ENCODE results near the gene CACNA1C.

Gene CACNA1C

GRCh38 chr12:2172491-2173214 is 119.9 kb downstream of the CACNA1C start:
- H3K36me3 ChIP-seq (ENCODE audit: insufficient read depth, low read length), result no peaks in the 10 kb centered on the region
- no peaks in the 10 kb centered on the region for H3K79me2 ChIP-seq (ENCODE audit: insufficient read depth, low read length)
- H3K4me2 ChIP-seq (ENCODE audit: insufficient read depth, low read length), result no peak overlapping the region
- H3K9ac ChIP-seq (ENCODE audit: low read depth, low read length), result no peak overlapping the region
- no peak overlapping the region for H3K4me3 ChIP-seq (ENCODE audit: low read depth in 1 of 2, low read length in 2 of 2)
- no peak overlapping the region for H3K27ac ChIP-seq (ENCODE audit: low read length)
- no peaks in the 10 kb centered on the region for H3K4me1 ChIP-seq (ENCODE audit: insufficient read depth, low read length)
- 0 out of 2 replicates have a peak, but pooled peaks cover 4% of the 10 kb centered on the region for H4K20me1 ChIP-seq (ENCODE audit: insufficient read depth, low read length)
- TF ChIP-seq CTCF (IDR thresholded peaks at IDR 0.05; ENCODE audit: borderline replicate concordance, extremely low read depth, low read length, poor library complexity, severe bottlenecking) (no peak), EZH2 (IDR thresholded peaks at IDR 0.05; ENCODE audit: borderline replicate concordance, low read depth, low read length, severe bottlenecking) (no peak)
- peaks cover 14% of the 10 kb centered on the region for H3K27me3 ChIP-seq (ENCODE audit: insufficient read depth, low read length, poor library complexity)
- H3K9me3 ChIP-seq (ENCODE audit: insufficient read depth, low read length, severe bottlenecking), result peaks cover under 1% of the 10 kb centered on the region
- H2AFZ ChIP-seq (ENCODE audit: low read depth, low read length), result no peak overlapping the region
- DNase-seq (no peak), ATAC-seq (ENCODE audit: insufficient read depth, low read depth) (no peak)

- Histone ChIP-seq H3K9me3 (ENCODE audit: insufficient read depth, low read length, severe bottlenecking) (no peaks in the 10 kb centered on the region), H3K79me2 (ENCODE audit: insufficient read depth, low read length) (no peaks in the 10 kb centered on the region), H3K4me3 (ENCODE audit: low read depth in 1 of 2, low read length in 2 of 2) (no peak overlapping the region), H2AFZ (ENCODE audit: low read depth, low read length) (no peak overlapping the region), H4K20me1 (ENCODE audit: insufficient read depth, low read length) (0 out of 2 replicates have a peak, but pooled peaks cover 4% of the 10 kb centered on the region), H3K4me2 (ENCODE audit: insufficient read depth, low read length) (no peak overlapping the region), H3K27ac (ENCODE audit: low read length) (no peak overlapping the region), H3K27me3 (ENCODE audit: insufficient read depth, low read length, poor library complexity) (peaks cover 17% of the 10 kb centered on the region), H3K36me3 (ENCODE audit: insufficient read depth, low read length) (no peaks in the 10 kb centered on the region), H3K4me1 (ENCODE audit: insufficient read depth, low read length) (no peaks in the 10 kb centered on the region), H3K9ac (ENCODE audit: low read depth, low read length) (no peak overlapping the region)
- TF ChIP-seq EZH2 (IDR thresholded peaks at IDR 0.05; ENCODE audit: borderline replicate concordance, low read depth, low read length, severe bottlenecking) (no peak), CTCF (IDR thresholded peaks at IDR 0.05; ENCODE audit: borderline replicate concordance, extremely low read depth, low read length, poor library complexity, severe bottlenecking) (no peak)
- ATAC-seq (ENCODE audit: insufficient read depth, low read depth) (no peak), DNase-seq (no peak)
Measured at GRCh38 chr12:2173971-2174370, 121.2 kb downstream of the CACNA1C start.

GRCh38 chr12:2177003-2177402 is 124.2 kb downstream of the CACNA1C start:
- Histone ChIP-seq H3K27me3 (ENCODE audit: insufficient read depth, low read length, poor library complexity) (peaks cover 25% of the 10 kb centered on the region), H3K27ac (ENCODE audit: low read length) (no peak overlapping the region), H4K20me1 (ENCODE audit: insufficient read depth, low read length) (0 out of 2 replicates have a peak, but pooled peaks cover 4% of the 10 kb centered on the region), H3K4me1 (ENCODE audit: insufficient read depth, low read length) (no peaks in the 10 kb centered on the region), H2AFZ (ENCODE audit: low read depth, low read length) (no peak overlapping the region), H3K9ac (ENCODE audit: low read depth, low read length) (no peak overlapping the region), H3K4me2 (ENCODE audit: insufficient read depth, low read length) (no peak overlapping the region), H3K79me2 (ENCODE audit: insufficient read depth, low read length) (no peaks in the 10 kb centered on the region), H3K36me3 (ENCODE audit: insufficient read depth, low read length) (no peaks in the 10 kb centered on the region), H3K9me3 (ENCODE audit: insufficient read depth, low read length, severe bottlenecking) (no peaks in the 10 kb centered on the region), H3K4me3 (ENCODE audit: low read depth in 1 of 2, low read length in 2 of 2) (no peak overlapping the region)
- TF ChIP-seq EZH2 (IDR thresholded peaks at IDR 0.05; ENCODE audit: borderline replicate concordance, low read depth, low read length, severe bottlenecking), result no peak
- no peak for TF ChIP-seq CTCF (IDR thresholded peaks at IDR 0.05; ENCODE audit: borderline replicate concordance, extremely low read depth, low read length, poor library complexity, severe bottlenecking)
- DNase-seq (no peak), ATAC-seq (ENCODE audit: insufficient read depth, low read depth) (no peak)

All from DND-41 (cell line).